HepG2 (cell line): ENCODE data around the gene NCBP3. TPM values are rescaled to one million over a fixed set of nuclear protein-coding genes. Genes with fewer than 3 reads are reported as not detected.

Source experiments
- ATAC-seq: fragments of 200-7000 bp; cut with Tn5 transposase; 3 replicates; pipeline ENCODE4 v1.9.1; 2020; ENCODE audit warnings: mild to moderate bottlenecking, moderate library complexity
- BruUV-seq: library from RNA; stranded (reverse); fragments of 400-500 nt; replicated peaks from 2 replicates; lab custom pipeline; 2021; lab: Mats Ljungman, UMichigan
- CTCF ChIA-PET: fragments of 300-600 bp; formaldehyde crosslinking; extraction: SDS; loops from one replicate; lab custom pipeline; 2021; ENCODE audit warnings: low total read pairs, inconsistent platforms, low intra/inter-chr PET ratio; lab: Yijun Ruan, JAX
- POLR2A ChIA-PET: fragments of 350-600 bp; sonication (Branson Sonifier 250); formaldehyde crosslinking; loops from one replicate; lab custom pipeline; 2020; ENCODE audit warnings: antibody characterized with exemption, inconsistent platforms; lab: Yijun Ruan, JAX
- DNase-seq: peaks from one replicate; pipeline ENCODE4 v3.0.0-alpha.2; 2015; ENCODE audit warnings: low spot score
- FAIRE-seq: peaks from 3 replicates; lab custom pipeline; 2011; peaks lifted over from hg19 to GRCh38; lab: Jason Lieb, UNC
- H2AFZ ChIP-seq: one replicate; pipeline ENCODE4 v1.6.1; 2011; ENCODE audit warnings: low read length, inconsistent platforms
- H3K27ac ChIP-seq: fragments of 300-600 bp; 3 replicates; pipeline ENCODE4 v1.8.0; 2011; ENCODE audit warnings: mixed run types, mild to moderate bottlenecking, mixed read lengths, low read length, inconsistent platforms; ENCODE audit not compliant: insufficient read depth; ENCODE audit errors: extremely low read length
- H3K27me3 ChIP-seq, 2 experiments: fragments of 200-600 bp in 1 of 2; 2 replicates in 1 of 2; 3 replicates in 1 of 2; pipeline versions ENCODE4 v1.6.0 to v1.8.0; 2011; ENCODE audit warnings: low read length in 2 of 2, mild to moderate bottlenecking in 2 of 2, moderate library complexity in 2 of 2, inconsistent platforms in 1 of 2; ENCODE audit not compliant: insufficient read depth in 2 of 2, control insufficient read depth in 1 of 2
- H3K36me3 ChIP-seq, 2 experiments: fragments of 200-600 bp in 1 of 2; replicated peaks in 1 of 2; 2 replicates in 1 of 2; 3 replicates in 1 of 2; pipeline versions ENCODE4 v1.5.1 to v1.8.0; 2011; ENCODE audit warnings: low read length in 2 of 2, inconsistent platforms in 1 of 2; ENCODE audit not compliant: insufficient read depth in 2 of 2, control insufficient read depth in 1 of 2
- H3K4me1 ChIP-seq: 2 replicates; pipeline ENCODE4 v1.5.1; 2012; ENCODE audit warnings: low read length, inconsistent platforms; ENCODE audit not compliant: insufficient read depth
- H3K4me2 ChIP-seq: 2 replicates; pipeline ENCODE4 v1.6.0; 2011; ENCODE audit warnings: low read depth, low read length, inconsistent platforms
- H3K4me3 ChIP-seq, 3 experiments: fragments of 200-600 bp in 1 of 3; sonication (generic), shearing (Covaris generic) in 1 of 3; replicated peaks in 1 of 3; 2 replicates each; pipeline ENCODE4 v1.5.1; 2011 to 2016; ENCODE audit warnings: low read length in 3 of 3, inconsistent platforms in 2 of 3, low read depth in 2 of 3, mild to moderate bottlenecking in 2 of 3, control low read depth in 1 of 3, mixed read lengths in 1 of 3; ENCODE audit not compliant: insufficient read depth in 1 of 3
- H3K79me2 ChIP-seq: one replicate; pipeline ENCODE4 v1.6.1; 2011; ENCODE audit warnings: low read length, inconsistent platforms; ENCODE audit not compliant: insufficient read depth
- H3K9ac ChIP-seq: 2 replicates; pipeline ENCODE4 v1.6.0; 2011; ENCODE audit warnings: mild to moderate bottlenecking, low read depth, low read length, inconsistent platforms; ENCODE audit not compliant: insufficient read depth
- H3K9me3 ChIP-seq: 2 replicates; pipeline ENCODE4 v1.5.1; 2012; ENCODE audit warnings: mild to moderate bottlenecking, low read length
- H4K20me1 ChIP-seq: 2 replicates; pipeline ENCODE4 v1.6.0; 2011; ENCODE audit warnings: inconsistent platforms, mild to moderate bottlenecking, low read length, moderate library complexity; ENCODE audit not compliant: insufficient read depth
- CSRNP2 ChIP-seq: sonication (generic); formaldehyde crosslinking; conservative IDR thresholded peaks from 2 replicates; pipeline ENCODE4 v1.8.0; 2022; ENCODE audit warnings: low read depth, missing genetic modification reagents
- MTF1 ChIP-seq: sonication (generic); formaldehyde crosslinking; IDR thresholded peaks from 2 replicates; pipeline ENCODE4 v1.5.0; 2020; ENCODE audit warnings: missing genetic modification reagents
- NAIF1 ChIP-seq: sonication (generic); formaldehyde crosslinking; IDR thresholded peaks from 2 replicates; pipeline ENCODE4 v1.5.0; 2020; ENCODE audit warnings: mild to moderate bottlenecking, missing genetic modification reagents, borderline replicate concordance
- TCF7L2 ChIP-seq: IDR thresholded peaks from 2 replicates; pipeline ENCODE4 v1.6.1; 2011; ENCODE audit warnings: mild to moderate bottlenecking, low read depth, low read length, moderate library complexity
- ZSCAN30 ChIP-seq: sonication (generic); formaldehyde crosslinking; IDR thresholded peaks from 2 replicates; pipeline ENCODE4 v1.5.0; 2020; ENCODE audit warnings: mild to moderate bottlenecking, missing genetic modification reagents
- WGBS: methylation state at CpG from one replicate; pipeline ENCODE4 v1.1.6; 2017; ENCODE audit warnings: low lambda C conversion rate; 5-methylcytosine and 5-hydroxymethylcytosine counted together
- in situ Hi-C: cut with HindIII; loops from 2 replicates; pipeline ENCODE4 v1.10.0; 2017; ENCODE audit warnings: low pct_unique_long_range_greater_than_20kb; ENCODE audit not compliant: extremely low pct_ligation_motif_present
- intact Hi-C: fragments of 100-400 bp; cut with micrococcal nuclease; formaldehyde crosslinking; loops from one replicate; pipeline ENCODE4 v1.10.0; 2022; ENCODE audit not compliant: unreplicated experiment
- polyA plus RNA-seq, 8 experiments: library from polyadenylated mRNA; depleted of rRNA in 3 of 8; stranded (reverse) in 7 of 8; unstranded in 1 of 8; fragments of >200 nt; fragmentation: Illumina TruSeq in 4 of 8; extraction: Trizol in 4 of 8; gene quantifications; 2 replicates each; pipeline versions ENCODE4 v1.2.1 to v1.2.3, GENCODE V29; 2011 to 2016; ENCODE audit warnings: low read depth in 4 of 8, missing spikeins in 1 of 8, mixed read lengths in 1 of 8; ENCODE audit not compliant: insufficient read depth in 1 of 8
- total RNA-seq, 5 experiments: library from RNA; depleted of rRNA; stranded (reverse); fragments of >200 nt; fragmentation: Illumina TruSeq; extraction: Trizol; gene quantifications; 2 replicates each; pipeline ENCODE4 v1.2.3, GENCODE V29; 2016; ENCODE audit warnings: low read depth in 1 of 5

Gene NCBP3
- total and polyA plus RNA-seq, 2 of the 13 experiments (the other 11 are each of a cell fraction or from before 2014, with no cell fraction given) = 19.5 to 24.8 TPM

GRCh38 chr17:3834811-3835210 lies 11.2 kb downstream of the NCBP3 start:
- H3K27ac ChIP-seq = no peak overlapping the region
- no peaks in the 10 kb centered on the region for H3K9me3 ChIP-seq
- no peak overlapping the region for H3K4me3 ChIP-seq
- H3K9ac ChIP-seq = no peak overlapping the region
- no peak for TF ChIP-seq TCF7L2
- TF ChIP-seq NAIF1 (CRISPR knock-in tag) = no peak
- TF ChIP-seq MTF1 (CRISPR knock-in tag) = no peak
- no peak for TF ChIP-seq ZSCAN30 (CRISPR knock-in tag)
- peaks cover 15 to 38% of the 10 kb centered on the region in 2 experiments for H3K36me3 ChIP-seq
- no peaks in the 10 kb centered on the region for H3K4me1 ChIP-seq
- ChIA-PET POLR2A (no interaction called here), CTCF (no interaction called here)
- no peak overlapping the region for H2AFZ ChIP-seq
- 98% methylated on average over 4 of the region's 4 CpGs for WGBS
- H3K4me2 ChIP-seq = no peak overlapping the region
- FAIRE-seq (no peak), DNase-seq (no peak), ATAC-seq (no peak)
- in situ Hi-C loops (no loop called here), intact Hi-C loops (no loop called here)
- H3K79me2 ChIP-seq = peaks cover 7% of the 10 kb centered on the region
- no peaks in the 10 kb centered on the region for H4K20me1 ChIP-seq
- no TSS peak for BruUV-seq
- H3K27me3 ChIP-seq = no peaks in the 10 kb centered on the region

GRCh38 chr17:3828852-3829232 lies 17.2 kb downstream of the NCBP3 start:
- H3K27me3 ChIP-seq = no peaks in the 10 kb centered on the region; a peak in 1 of 5 replicates
- TF ChIP-seq CSRNP2 (CRISPR knock-in tag) = no peak
- TF ChIP-seq, all 625 proteins: peak for 0
- DNase-seq (no peak), FAIRE-seq (no peak), ATAC-seq (no peak)
- intact Hi-C loops (loop anchor here (5.0 kb wide), 1 partner anchor 147 kb away; no protein-coding TSS in a partner anchor), in situ Hi-C loops (no loop called here)
- no peaks in the 10 kb centered on the region; the same call in 1 of the 2 replicates for H3K4me1 ChIP-seq
- no peak overlapping the region for H3K4me2 ChIP-seq
- no peak overlapping the region for H3K27ac ChIP-seq
- no peaks in the 10 kb centered on the region for H4K20me1 ChIP-seq
- no peak overlapping the region for H3K9ac ChIP-seq
- BruUV-seq = no TSS peak
- 86% methylated on average over 7 of the region's 7 CpGs for WGBS
- peaks cover 11 to 40% of the 10 kb centered on the region in 2 experiments for H3K36me3 ChIP-seq
- no peak overlapping the region for H3K4me3 ChIP-seq
- CTCF ChIA-PET = no interaction called here
- POLR2A ChIA-PET = interaction anchor here (0.9 kb wide), 1 partner anchor 91 kb away, joined by 4 read pairs; no protein-coding TSS in a partner anchor
- no peaks in the 10 kb centered on the region for H3K9me3 ChIP-seq
- no peaks in the 10 kb centered on the region for H3K79me2 ChIP-seq
- H2AFZ ChIP-seq = no peak overlapping the region
